Esophagus squamous epithelium (tissue), 5 donors: ENCODE data around the gene GABBR2. TPM values are rescaled to one million over a fixed set of nuclear protein-coding genes. Genes with fewer than 3 reads are reported as not detected.
"Not testable (repeated sequence)": the region's sequence is repeated elsewhere in the genome, so short reads cannot be mapped to it uniquely, and the experiment has no call there.

ENCODE experiments used
- DNase-seq: peaks from one replicate; lab custom pipeline; 2025; lab: John Stamatoyannopoulos, UW
- H3K27ac ChIP-seq, 4 donors: fragments of 200-600 bp; sonication (generic); one replicate each; pipeline ENCODE4 v1.5.1; 2016 to 2019; ENCODE audit warnings: mild to moderate bottlenecking in 1 of 4
- H3K27me3 ChIP-seq, 4 donors: fragments of 200-600 bp; sonication (generic); 1 replicate in 3 of 4; 2 replicates in 1 of 4; pipeline versions ENCODE4 v1.5.1 to v1.6.0; 2017 to 2021; ENCODE audit warnings: antibody characterized with exemption in 1 of 4
- H3K36me3 ChIP-seq, 3 donors: fragments of 200-600 bp; sonication (generic); one replicate each; pipeline ENCODE4 v1.5.1; 2016 to 2019
- H3K4me1 ChIP-seq, 3 donors: fragments of 200-600 bp; sonication (generic); one replicate each; pipeline ENCODE4 v1.5.1; 2017 to 2019
- H3K4me3 ChIP-seq, 4 donors: fragments of 200-600 bp; sonication (generic); 1 replicate in 3 of 4; 2 replicates in 1 of 4; pipeline ENCODE4 v1.5.1; 2016 to 2019; ENCODE audit warnings: mild to moderate bottlenecking in 2 of 4, moderate library complexity in 1 of 4
- H3K9me3 ChIP-seq, 3 donors: fragments of 200-600 bp; sonication (generic); one replicate each; pipeline ENCODE4 v1.5.1; 2016 to 2019
- POLR2A ChIP-seq, 4 donors: fragments of 450-650 bp; IDR thresholded peaks; one replicate each; pipeline ENCODE4 v1.6.1; 2017; ENCODE audit warnings: antibody characterized with exemption in 4 of 4, mild to moderate bottlenecking in 4 of 4, moderate library complexity in 3 of 4
- WGBS, 2 donors: methylation state at CpG; one replicate each; pipeline ENCODE4 v1.1.5; 2018; 5-methylcytosine and 5-hydroxymethylcytosine counted together
- intact Hi-C: fragments of 100-400 bp; cut with DNase I; formaldehyde crosslinking; loops from one replicate; pipeline ENCODE4 v1.15.0; 2022
- total RNA-seq, 4 donors: library from RNA; depleted of rRNA; stranded (reverse); fragments of >200 nt; gene quantifications; one replicate each; pipeline ENCODE4 v1.1.0, GENCODE V29; 2016
- TF ChIP-seq, protein P1 (sequence below), 6 experiments: fragments of 450-650 bp in 4 of 6; fragments of 200-600 bp in 2 of 6; sonication (generic) in 2 of 6; IDR thresholded peaks; one replicate each; pipeline ENCODE4 v1.5.1; 2016 to 2019; ENCODE audit warnings: antibody characterized with exemption in 6 of 6, mild to moderate bottlenecking in 4 of 6, moderate library complexity in 4 of 6
- donor health status: DM: yes; HTN: yes; CAD: no.

Gene GABBR2
- total RNA-seq, 4 donors from 2014 or later = not detected

DNA sequence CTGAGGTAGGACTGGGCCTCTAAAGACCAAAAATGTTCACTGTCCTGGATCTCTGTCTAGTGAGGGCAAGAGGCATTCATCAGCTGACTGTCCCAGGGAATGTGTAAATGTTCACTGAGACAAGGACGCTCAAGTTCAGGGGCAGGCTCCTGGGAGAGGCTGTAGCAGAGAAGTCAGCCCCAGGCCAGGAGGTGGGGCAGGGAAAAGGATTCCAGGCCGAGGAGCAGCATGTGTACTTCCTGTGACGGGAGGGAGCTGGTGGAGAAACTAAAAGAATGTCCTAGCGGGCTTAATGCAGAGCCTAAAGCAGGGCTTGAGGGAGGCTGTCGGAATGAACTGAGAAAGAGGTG lies 205.8 kb downstream of the GABBR2 start:
- Histone ChIP-seq H3K27me3 (peaks cover 0 to 4% (median 0%) of the 10 kb centered on the region in 4 donors), H3K27ac (no peak overlapping the region), H3K9me3 (no peaks in the 10 kb centered on the region), H3K4me1 (no peaks in the 10 kb centered on the region), H3K4me3 (no peak overlapping the region), H3K36me3 (no peaks in the 10 kb centered on the region)
- TF ChIP-seq, protein P1, sequence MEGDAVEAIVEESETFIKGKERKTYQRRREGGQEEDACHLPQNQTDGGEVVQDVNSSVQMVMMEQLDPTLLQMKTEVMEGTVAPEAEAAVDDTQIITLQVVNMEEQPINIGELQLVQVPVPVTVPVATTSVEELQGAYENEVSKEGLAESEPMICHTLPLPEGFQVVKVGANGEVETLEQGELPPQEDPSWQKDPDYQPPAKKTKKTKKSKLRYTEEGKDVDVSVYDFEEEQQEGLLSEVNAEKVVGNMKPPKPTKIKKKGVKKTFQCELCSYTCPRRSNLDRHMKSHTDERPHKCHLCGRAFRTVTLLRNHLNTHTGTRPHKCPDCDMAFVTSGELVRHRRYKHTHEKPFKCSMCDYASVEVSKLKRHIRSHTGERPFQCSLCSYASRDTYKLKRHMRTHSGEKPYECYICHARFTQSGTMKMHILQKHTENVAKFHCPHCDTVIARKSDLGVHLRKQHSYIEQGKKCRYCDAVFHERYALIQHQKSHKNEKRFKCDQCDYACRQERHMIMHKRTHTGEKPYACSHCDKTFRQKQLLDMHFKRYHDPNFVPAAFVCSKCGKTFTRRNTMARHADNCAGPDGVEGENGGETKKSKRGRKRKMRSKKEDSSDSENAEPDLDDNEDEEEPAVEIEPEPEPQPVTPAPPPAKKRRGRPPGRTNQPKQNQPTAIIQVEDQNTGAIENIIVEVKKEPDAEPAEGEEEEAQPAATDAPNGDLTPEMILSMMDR (IDR thresholded peaks at IDR 0.05) = no peak
- TF ChIP-seq POLR2A (IDR thresholded peaks at IDR 0.05) = no peak
- no peak for DNase-seq
- 53 to 56% methylated on average over 4 of the region's 5 CpGs for WGBS, 2 donors
- intact Hi-C loops = no loop called here

DNA sequence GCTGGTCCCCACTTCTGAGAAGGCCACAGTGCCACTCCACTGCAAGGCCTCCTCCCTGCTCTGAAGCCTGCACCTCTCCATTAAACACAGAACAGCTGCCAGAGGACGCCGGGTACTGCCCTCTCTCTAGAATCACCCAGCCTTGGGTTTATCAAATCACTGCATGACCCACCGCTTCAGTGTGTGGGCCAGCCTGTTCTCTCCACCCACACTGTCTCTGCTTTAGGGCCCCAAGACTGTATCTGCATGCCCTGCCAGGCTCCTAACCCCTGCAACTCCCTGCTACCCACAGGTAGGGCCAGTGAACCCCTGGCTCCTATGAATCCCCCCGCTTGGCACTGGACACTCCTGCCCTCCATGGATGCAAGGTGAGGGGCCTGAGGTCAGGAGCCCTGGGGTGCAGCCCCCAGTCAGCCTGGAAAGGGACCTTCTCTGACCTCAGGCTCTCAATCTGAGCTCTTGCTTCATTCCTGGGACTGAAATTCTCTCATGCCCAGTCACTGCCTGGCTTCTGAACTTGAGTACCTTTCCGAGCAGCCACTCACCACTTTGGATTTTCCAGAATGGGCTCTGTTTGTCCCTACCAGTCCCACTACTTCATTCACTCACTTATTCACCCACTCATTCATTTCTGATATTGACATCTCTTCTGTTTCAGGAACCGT lies 206.3 kb downstream of the GABBR2 start:
- intact Hi-C loops = no loop called here
- WGBS, 2 donors = 62 to 94% methylated on average over 4 to 5 of the region's 6 CpGs
- Histone ChIP-seq H3K4me1 (no peaks in the 10 kb centered on the region), H3K4me3 (no peak overlapping the region), H3K27ac (no peak overlapping the region), H3K27me3 (peaks cover 0 to 4% (median 0%) of the 10 kb centered on the region in 4 donors), H3K9me3 (no peaks in the 10 kb centered on the region), H3K36me3 (no peaks in the 10 kb centered on the region)
- DNase-seq = no peak
- no peak for TF ChIP-seq POLR2A (IDR thresholded peaks at IDR 0.05)
- TF ChIP-seq, protein P1 (IDR thresholded peaks at IDR 0.05) = no peak

DNA sequence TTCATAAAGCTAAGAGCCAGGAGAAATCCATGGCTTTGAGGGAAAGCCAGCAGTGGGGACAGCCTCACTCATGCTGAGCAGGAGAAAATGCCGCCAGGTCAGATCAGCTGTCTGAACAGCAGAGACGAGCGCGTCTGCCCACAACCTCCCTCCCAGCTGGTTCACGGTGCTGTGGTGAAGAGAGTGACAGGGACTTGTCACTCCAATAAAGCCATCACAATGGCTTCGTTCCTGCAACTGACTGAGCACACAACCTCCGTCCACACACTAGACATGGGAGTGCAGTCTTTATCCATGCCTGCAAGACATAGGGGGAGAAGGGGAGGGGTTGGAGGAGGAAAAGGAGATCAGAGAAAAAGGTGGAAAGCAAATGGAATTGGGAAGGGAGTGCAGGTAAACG lies 206.9 kb downstream of the GABBR2 start:
- Histone ChIP-seq H3K36me3 (no peaks in the 10 kb centered on the region), H3K4me3 (no peak overlapping the region), H3K9me3 (no peaks in the 10 kb centered on the region), H3K27ac (no peak overlapping the region), H3K4me1 (no peaks in the 10 kb centered on the region), H3K27me3 (peaks cover 0 to 4% (median 0%) of the 10 kb centered on the region in 4 donors)
- no peak for DNase-seq
- intact Hi-C loops = no loop called here
- WGBS, 2 donors = 60 to 78% methylated on average over 8 of the region's 8 CpGs
- no peak for TF ChIP-seq POLR2A (IDR thresholded peaks at IDR 0.05)
- TF ChIP-seq, protein P1 (IDR thresholded peaks at IDR 0.05) = no peak

DNA sequence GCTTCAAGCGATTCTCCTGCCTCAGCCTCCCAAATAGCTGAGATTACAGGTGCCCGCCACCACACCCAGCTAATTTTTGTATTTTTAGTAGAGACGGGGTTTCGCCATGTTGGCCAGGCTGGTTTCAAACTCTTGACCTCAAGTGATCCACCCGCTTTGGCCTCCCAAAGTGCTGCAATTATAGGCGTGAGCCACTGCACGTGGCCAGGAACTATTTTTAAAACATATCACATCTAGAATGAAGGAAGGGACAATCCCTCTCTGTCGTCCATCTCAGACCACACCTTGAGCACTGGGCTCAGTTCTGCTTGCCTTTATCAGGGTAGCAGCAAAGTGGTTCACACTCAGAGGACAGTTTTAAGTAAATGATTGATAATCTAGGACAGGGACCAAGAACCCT lies 207.5 kb downstream of the GABBR2 start:
- H3K9me3 ChIP-seq, H3K4me3 ChIP-seq, H3K27me3 ChIP-seq, intact Hi-C loops, DNase-seq, H3K36me3 ChIP-seq, H3K4me1 ChIP-seq, H3K27ac ChIP-seq: not testable (repeated sequence)
- 68 to 83% methylated on average over 6 to 8 of the region's 8 CpGs for WGBS, 2 donors

DNA sequence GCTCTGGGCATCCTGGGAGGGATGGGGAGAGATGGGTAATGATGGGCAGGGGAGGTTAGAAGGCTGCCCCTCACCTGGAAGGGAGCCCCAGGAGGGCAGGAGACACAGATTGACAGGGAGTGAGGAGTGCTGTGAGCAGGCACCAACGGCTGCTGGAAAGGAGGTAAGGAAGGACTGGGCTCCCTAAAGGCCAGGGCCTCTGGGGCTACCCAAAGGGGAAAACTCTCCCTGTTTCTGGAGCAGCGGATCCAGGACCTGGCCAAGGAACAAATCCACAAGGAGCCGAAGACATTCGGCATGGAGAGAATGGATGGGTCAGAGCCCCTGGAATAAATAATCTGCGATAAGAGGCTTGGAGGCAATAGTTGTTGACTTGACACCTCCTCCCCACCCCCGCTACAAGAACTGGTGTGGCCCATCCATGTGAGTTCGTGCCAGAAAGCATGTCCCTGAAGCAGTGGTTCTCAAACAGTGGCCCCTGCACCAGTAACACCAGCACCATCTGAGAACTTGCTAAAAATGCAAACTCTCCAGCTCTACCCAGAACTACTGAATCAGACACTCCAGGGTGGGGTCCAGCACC lies 208.3 kb downstream of the GABBR2 start:
- WGBS, 2 donors = 79 to 93% methylated on average over 4 to 6 of the region's 7 CpGs
- intact Hi-C loops = no loop called here

More for the DNA sequence above, 208.3 kb downstream of the GABBR2 start:
- no peak for DNase-seq
- no peak overlapping the region for H3K27ac ChIP-seq
- no peaks in the 10 kb centered on the region for H3K27me3 ChIP-seq
- H3K4me3 ChIP-seq = no peak overlapping the region
- H3K36me3 ChIP-seq = no peaks in the 10 kb centered on the region
- no peaks in the 10 kb centered on the region for H3K9me3 ChIP-seq
- no peak for TF ChIP-seq POLR2A (IDR thresholded peaks at IDR 0.05)
- TF ChIP-seq, protein P1 (IDR thresholded peaks at IDR 0.05) = no peak
- no peaks in the 10 kb centered on the region for H3K4me1 ChIP-seq
